Activated T-cell treated with anti-CD3 and anti-CD28 coated beads for 24 hours (primary cell): ENCODE data around the gene CCNJ.

ENCODE experiments used
- DNase-seq: peaks from one replicate; pipeline ENCODE4 v3.0.0-alpha.2; 2020; ENCODE audit warnings: low read depth

CCNJ gene

DNA sequence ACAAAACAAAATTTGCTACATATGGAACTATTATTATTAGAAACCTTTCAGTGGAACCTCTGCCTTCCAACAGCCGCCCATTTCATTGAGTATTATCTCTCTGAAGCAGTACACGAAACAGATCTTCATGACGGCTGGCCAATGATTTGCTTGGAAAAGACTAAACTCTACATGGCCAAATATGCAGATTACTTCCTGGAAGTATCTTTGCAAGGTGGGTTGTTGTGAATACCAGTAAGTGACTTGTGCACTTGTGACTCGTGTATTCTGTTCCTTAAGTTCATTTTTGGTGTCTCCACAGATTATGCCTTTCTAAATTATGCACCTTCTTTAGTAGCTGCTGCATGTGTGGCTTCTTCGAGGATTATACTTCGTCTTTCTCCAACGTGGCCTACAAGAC lies 13.4 kb downstream of the CCNJ start:
- DNase-seq, result no peak

- no peak for DNase-seq
These were observed 17.8 kb downstream of the CCNJ start for GRCh38 chr10:96061232-96061631.

- no peak for DNase-seq
These were observed 29.3 kb downstream of the CCNJ start for GRCh38 chr10:96072674-96073073.

- no peak for DNase-seq
These were observed 30.3 kb downstream of the CCNJ start for GRCh38 chr10:96073722-96074121.

- no peak for DNase-seq
These were observed 31.4 kb downstream of the CCNJ start for GRCh38 chr10:96074776-96075175.

DNA sequence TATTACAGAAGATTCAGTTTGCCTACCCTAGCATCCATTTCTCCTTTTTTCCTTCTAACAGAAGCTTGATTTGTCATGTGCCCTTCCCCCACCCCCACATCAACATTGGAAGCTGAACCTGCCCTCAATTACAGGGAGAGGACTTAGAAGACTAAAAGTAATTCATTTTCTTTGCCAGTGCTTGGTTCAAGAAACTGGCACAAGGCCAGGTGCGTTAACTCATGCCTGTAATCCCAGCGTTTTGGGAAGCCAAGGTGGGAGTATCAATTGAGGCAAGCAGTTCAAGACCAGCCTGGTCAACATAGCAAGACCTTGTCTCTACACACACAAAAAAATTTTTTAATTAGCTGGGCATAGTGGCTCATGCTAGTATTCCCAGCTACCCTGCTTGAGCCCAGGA lies 32.6 kb downstream of the CCNJ start:
- DNase-seq, result no peak

DNA sequence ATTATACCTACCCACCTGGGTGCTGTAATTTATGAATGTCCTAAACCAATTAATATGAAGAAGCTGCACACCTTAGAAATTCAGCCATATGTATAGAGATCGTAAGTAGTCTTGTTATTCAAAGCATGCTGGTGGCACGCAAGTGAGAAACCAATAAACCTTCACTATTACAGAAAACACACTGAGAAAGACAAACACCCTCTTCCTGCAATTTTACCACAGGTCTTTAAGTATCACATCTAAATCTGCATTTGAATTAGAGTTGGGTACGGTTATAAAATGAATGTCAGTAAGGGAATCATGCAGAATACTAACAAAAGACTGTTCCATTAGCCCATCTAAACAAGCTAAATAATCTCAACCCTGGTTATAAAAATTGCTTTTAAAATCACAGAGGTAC lies 33.8 kb downstream of the CCNJ start:
- no peak for DNase-seq

GRCh38 chr10:96082153-96082552 lies 38.8 kb downstream of the CCNJ start:
- DNase-seq, result no peak

DNA sequence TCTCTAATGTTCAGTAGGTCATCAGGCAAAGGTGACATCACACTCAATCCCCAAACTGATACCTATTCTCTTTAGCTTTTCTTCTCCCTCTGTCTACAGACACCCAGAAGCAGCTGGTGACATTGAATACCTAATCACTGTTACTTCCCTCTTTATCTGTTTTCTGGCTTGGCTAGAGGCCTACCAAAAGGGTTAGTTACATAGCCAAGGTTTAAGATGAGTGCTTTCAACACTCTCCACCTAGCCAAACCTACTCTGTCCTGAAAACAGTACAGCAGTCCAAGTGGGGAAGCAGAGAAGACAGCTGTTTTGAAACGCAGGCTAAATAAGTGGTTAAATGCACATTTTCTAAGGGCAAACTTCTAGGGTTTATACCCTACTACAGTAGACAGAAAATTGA lies 39.4 kb downstream of the CCNJ start:
- no peak for DNase-seq

DNA sequence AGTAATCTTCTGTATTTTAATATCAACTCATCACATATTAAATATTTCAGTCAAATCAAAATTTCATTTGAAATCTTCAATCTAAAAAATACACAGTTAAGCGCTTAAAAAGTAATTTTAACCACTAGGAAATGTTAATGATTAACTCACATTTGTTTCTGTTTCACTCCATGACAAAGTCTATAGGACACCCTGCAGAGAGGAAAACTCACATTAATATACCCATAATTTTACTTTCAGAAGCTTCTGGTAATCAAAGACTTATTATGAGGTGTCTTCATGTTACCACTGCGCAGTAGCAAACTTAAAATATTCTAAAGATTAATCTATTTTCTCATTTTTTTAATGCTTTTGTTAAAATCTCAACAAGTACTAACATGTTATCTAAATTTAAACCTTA lies 45.7 kb downstream of the CCNJ start:
- no peak for DNase-seq

DNA sequence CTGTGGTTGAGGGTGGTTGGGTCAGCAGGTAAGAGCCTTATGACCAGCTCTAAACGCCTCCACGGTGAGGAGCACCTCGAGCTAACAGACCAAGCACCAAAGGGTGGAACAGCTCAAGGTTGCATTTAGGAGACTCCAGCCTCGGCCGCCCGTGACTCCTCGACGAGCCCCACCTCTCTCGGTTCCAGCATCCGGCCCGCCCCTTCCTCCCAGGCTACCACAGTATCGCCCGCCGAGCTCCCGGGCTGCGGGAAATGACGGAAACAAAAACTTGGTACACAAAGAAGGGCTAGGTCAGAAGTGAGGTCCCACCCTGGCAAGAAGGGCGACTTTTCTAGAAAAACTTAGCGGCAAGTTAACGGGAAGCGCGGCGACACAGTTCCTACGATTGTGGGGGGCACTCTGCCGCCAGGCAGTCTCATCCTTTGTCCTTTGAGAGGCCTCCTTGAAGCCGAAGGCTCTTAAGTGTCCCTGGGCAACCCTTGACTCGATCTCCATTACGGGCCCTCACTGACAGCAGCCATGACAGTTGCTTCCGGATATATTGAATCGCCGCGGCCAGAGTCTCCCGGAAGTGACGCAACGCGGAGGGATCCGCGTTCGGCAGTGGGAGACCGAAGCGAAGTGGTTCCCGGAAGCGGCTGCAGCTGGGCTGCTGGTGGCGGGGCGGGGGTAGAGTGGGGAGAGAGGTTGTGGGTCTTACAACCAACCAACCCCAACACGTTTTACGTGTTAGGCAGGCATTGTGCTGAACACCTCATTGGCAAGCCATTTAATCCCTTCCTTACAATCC lies 46.5 kb downstream of the CCNJ start:
- DNase-seq, result peak; percentile 90

DNA sequence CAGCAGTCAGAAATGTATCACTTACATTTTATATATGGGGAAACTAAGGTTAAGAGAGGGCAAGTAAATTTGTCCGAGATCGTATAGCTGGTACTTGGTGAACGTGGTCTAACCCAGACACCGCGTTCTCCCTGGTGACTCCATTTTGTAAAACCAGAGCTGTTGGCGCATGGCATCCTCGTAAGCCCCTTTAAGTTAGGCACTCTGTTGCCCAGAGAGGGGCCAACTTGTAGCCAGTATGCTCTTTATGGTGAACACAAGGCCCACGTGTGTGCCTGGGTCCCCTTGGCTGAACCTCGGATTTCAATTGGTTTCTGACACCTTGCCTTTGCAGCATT lies 47.0 kb downstream of the CCNJ start:
- DNase-seq, result no peak

- DNase-seq, result no peak
These were observed 49.8 kb downstream of the CCNJ start for GRCh38 chr10:96092999-96093767.

DNA sequence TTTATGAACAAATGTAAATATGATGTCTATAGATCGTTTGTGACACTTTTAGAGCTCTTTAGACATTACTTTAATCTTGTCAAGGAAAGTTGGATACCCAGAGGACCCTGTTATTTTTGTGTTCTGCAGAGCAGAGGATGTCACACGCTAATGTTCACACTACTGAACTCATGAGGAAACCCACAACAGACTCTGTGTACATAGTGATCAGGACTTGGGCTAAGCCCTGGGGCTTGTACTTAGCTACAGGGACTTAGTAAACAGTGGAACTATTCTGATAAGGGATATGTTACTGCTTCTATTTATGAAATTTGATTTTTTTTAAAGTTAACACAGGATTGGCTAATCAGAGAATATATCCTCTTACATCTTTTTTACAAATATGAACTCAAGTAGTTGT lies 50.6 kb downstream of the CCNJ start:
- no peak for DNase-seq

GRCh38 chr10:96096958-96097357 lies 53.6 kb downstream of the CCNJ start:
- no peak for DNase-seq

- no peak for DNase-seq
These were observed 54.5 kb downstream of the CCNJ start for GRCh38 chr10:96097865-96098264.

DNA sequence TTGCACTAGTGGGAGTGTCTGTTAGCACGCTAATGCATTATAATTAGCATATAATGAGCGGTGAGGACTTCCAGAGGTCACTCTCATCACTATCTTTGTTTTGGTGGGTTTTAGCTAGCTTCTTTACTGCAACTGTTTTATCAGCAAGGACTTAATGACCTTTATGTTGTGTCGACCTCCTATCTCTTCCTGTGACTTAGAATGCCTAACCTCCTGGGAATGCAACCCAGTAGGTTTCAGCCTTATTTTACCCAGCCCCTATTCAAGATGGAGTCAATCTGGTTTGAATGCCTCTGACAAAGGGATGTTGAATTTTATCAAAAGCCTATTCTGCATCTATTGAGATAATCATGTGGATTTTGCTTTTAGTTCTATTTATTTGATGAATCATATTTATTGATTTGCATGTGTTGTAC lies 64.2 kb downstream of the CCNJ start:
- no peak for DNase-seq
